IPS DF 6.9 (cell line): ENCODE measurements around the gene TMEM143.
A peak's percentile ranks its signal among the peaks of the same experiment; 100 is the strongest.

Experiments
- DNase-seq: peaks from one replicate; pipeline ENCODE4 v3.0.0-alpha.2; 2013; ENCODE audit warnings: low read depth, low spot score
- H3K27ac ChIP-seq: one replicate; pipeline ENCODE4 v1.5.1; 2013; ENCODE audit warnings: low read length, control low read depth
- H3K27me3 ChIP-seq: 2 replicates; pipeline ENCODE4 v1.6.1; 2013; ENCODE audit warnings: mild to moderate bottlenecking, low read length; ENCODE audit not compliant: control insufficient read depth, insufficient read depth
- H3K36me3 ChIP-seq: 2 replicates; pipeline ENCODE4 v1.6.1; 2013; ENCODE audit warnings: low read length; ENCODE audit not compliant: control insufficient read depth, insufficient read depth
- H3K4me1 ChIP-seq: 2 replicates; pipeline ENCODE4 v1.6.1; 2013; ENCODE audit warnings: low read length; ENCODE audit not compliant: control insufficient read depth, insufficient read depth
- H3K4me3 ChIP-seq: 2 replicates; pipeline ENCODE4 v1.5.1; 2013; ENCODE audit warnings: mild to moderate bottlenecking, low read length
- H3K9me3 ChIP-seq: 2 replicates; pipeline ENCODE4 v1.6.1; 2013; ENCODE audit warnings: low read length, inconsistent platforms; ENCODE audit not compliant: control insufficient read depth, insufficient read depth
- WGBS: extraction: QIAGEN DNeasy Blood & Tissue Kit; methylation state at CpG from one replicate; pipeline ENCODE4 v1.1.7; 2013; ENCODE audit warnings: mixed read lengths, missing lambda C conversion rate; ENCODE audit not compliant: insufficient read length, insufficient coverage; 5-methylcytosine and 5-hydroxymethylcytosine counted together

TMEM143 gene

GRCh38 chr19:48342414-48342738 is 21.4 kb downstream of the TMEM143 start:
- Histone ChIP-seq H3K36me3 (no peaks in the 10 kb centered on the region), H3K4me1 (no peaks in the 10 kb centered on the region), H3K27ac (no peak overlapping the region), H3K9me3 (no peaks in the 10 kb centered on the region), H3K27me3 (no peaks in the 10 kb centered on the region), H3K4me3 (no peak overlapping the region)
- DNase-seq = no peak
- WGBS = no CpG with 5 or more reads among the region's 20 CpGs

GRCh38 chr19:48341515-48342413 is 22.0 kb downstream of the TMEM143 start:
- no CpG with 5 or more reads among the region's 10 CpGs for WGBS
- Histone ChIP-seq H3K27me3 (no peaks in the 10 kb centered on the region), H3K27ac (no peak overlapping the region), H3K9me3 (no peaks in the 10 kb centered on the region), H3K4me1 (no peaks in the 10 kb centered on the region), H3K4me3 (no peak overlapping the region), H3K36me3 (no peaks in the 10 kb centered on the region)
- DNase-seq = no peak

- H3K4me1 ChIP-seq = no peaks in the 10 kb centered on the region
- DNase-seq = no peak
- no peaks in the 10 kb centered on the region for H3K9me3 ChIP-seq
- no peak overlapping the region for H3K27ac ChIP-seq
- H3K36me3 ChIP-seq = no peaks in the 10 kb centered on the region
- WGBS = no CpG with 5 or more reads among the region's 11 CpGs
- H3K27me3 ChIP-seq = no peaks in the 10 kb centered on the region
- H3K4me3 ChIP-seq = no peak overlapping the region
Measured at GRCh38 chr19:48340995-48341394, 22.7 kb downstream of the TMEM143 start.

GRCh38 chr19:48338802-48339503 is 24.8 kb downstream of the TMEM143 start:
- H3K36me3 ChIP-seq = no peaks in the 10 kb centered on the region
- no CpG with 5 or more reads among the region's 14 CpGs for WGBS

GRCh38 chr19:48338253-48338755 is 25.4 kb downstream of the TMEM143 start:
- Histone ChIP-seq H3K36me3 (no peaks in the 10 kb centered on the region), H3K4me3 (no peak overlapping the region), H3K27ac (no peak overlapping the region), H3K27me3 (no peaks in the 10 kb centered on the region), H3K4me1 (no peaks in the 10 kb centered on the region), H3K9me3 (no peaks in the 10 kb centered on the region)
- DNase-seq = no peak
- WGBS = no CpG with 5 or more reads among the region's 14 CpGs

More at GRCh38 chr19:48338802-48339503, 24.8 kb downstream of the TMEM143 start:
- Histone ChIP-seq H3K4me3 (no peak overlapping the region), H3K27ac (no peak overlapping the region), H3K4me1 (no peaks in the 10 kb centered on the region), H3K9me3 (no peaks in the 10 kb centered on the region), H3K27me3 (no peaks in the 10 kb centered on the region)
- no peak for DNase-seq

GRCh38 chr19:48333467-48334384 is 30.0 kb downstream of the TMEM143 start:
- Histone ChIP-seq H3K9me3 (no peaks in the 10 kb centered on the region), H3K27me3 (no peaks in the 10 kb centered on the region), H3K4me1 (no peaks in the 10 kb centered on the region), H3K4me3 (peak overlapping the region; percentile 44; the same call in 1 of the 2 replicates), H3K36me3 (no peaks in the 10 kb centered on the region), H3K27ac (no peak overlapping the region)
- DNase-seq = no peak
- no CpG with 5 or more reads among the region's 54 CpGs for WGBS

- no peak for DNase-seq
- no CpG with 5 or more reads among the region's 25 CpGs for WGBS
- Histone ChIP-seq H3K9me3 (no peaks in the 10 kb centered on the region), H3K4me1 (no peaks in the 10 kb centered on the region), H3K4me3 (peak overlapping the region; percentile 35; the same call in 1 of the 2 replicates), H3K27me3 (no peaks in the 10 kb centered on the region), H3K36me3 (no peaks in the 10 kb centered on the region), H3K27ac (no peak overlapping the region)
Measured at GRCh38 chr19:48332662-48333466, 30.9 kb downstream of the TMEM143 start.

GRCh38 chr19:48332351-48332661 is 31.4 kb downstream of the TMEM143 start:
- H3K36me3 ChIP-seq = no peaks in the 10 kb centered on the region
- H3K9me3 ChIP-seq = no peaks in the 10 kb centered on the region
- WGBS = no CpG with 5 or more reads among the region's 6 CpGs
- H3K4me1 ChIP-seq = 0 out of 2 replicates have a peak, but pooled peaks cover 1% of the 10 kb centered on the region
- no peak for DNase-seq
- H3K27ac ChIP-seq = no peak overlapping the region
- no peak overlapping the region; the same call in 1 of the 2 replicates for H3K4me3 ChIP-seq
- H3K27me3 ChIP-seq = no peaks in the 10 kb centered on the region

GRCh38 chr19:48330012-48330681 is 33.6 kb downstream of the TMEM143 start:
- H3K4me1 ChIP-seq = peaks cover 3% of the 10 kb centered on the region; the same call in 1 of the 2 replicates
- H3K4me3 ChIP-seq = peak overlapping the region; percentile 31; the same call in 1 of the 2 replicates
- H3K27ac ChIP-seq = no peak overlapping the region
- no peaks in the 10 kb centered on the region for H3K9me3 ChIP-seq
- no peak for DNase-seq
- no peaks in the 10 kb centered on the region for H3K36me3 ChIP-seq
- no CpG with 5 or more reads among the region's 41 CpGs for WGBS
- H3K27me3 ChIP-seq = no peaks in the 10 kb centered on the region
